Esophagus mucosa (tissue), 1 donor: ENCODE data around the gene FAM156B. TPM values are rescaled to one million over a fixed set of nuclear protein-coding genes. Genes with fewer than 3 reads are reported as not detected.
A peak's percentile ranks its signal among the peaks of the same experiment; 100 is the strongest.
"Not testable (repeated sequence)": the region's sequence is repeated elsewhere in the genome, so short reads cannot be mapped to it uniquely, and the experiment has no call there.

ENCODE experiments used
- ATAC-seq: fragments of 200-7000 bp; cut with Tn5 transposase; one replicate; pipeline ENCODE4 v1.9.1; 2020
- total RNA-seq: library from RNA; stranded (reverse); gene quantifications from one replicate; pipeline ENCODE4 v1.2.4, GENCODE V29; 2023
- donor health status: DM: yes; HTN: yes; CAD: no.

Gene FAM156B
- total RNA-seq, 1 donor from 2014 or later: 5.7 TPM

- not testable (repeated sequence) for ATAC-seq
These were observed 33.1 kb downstream of the FAM156B start for GRCh38 chrX:52930214-52930613.

GRCh38 chrX:52933213-52933612 lies 36.1 kb downstream of the FAM156B start:
- ATAC-seq: no peak

DNA sequence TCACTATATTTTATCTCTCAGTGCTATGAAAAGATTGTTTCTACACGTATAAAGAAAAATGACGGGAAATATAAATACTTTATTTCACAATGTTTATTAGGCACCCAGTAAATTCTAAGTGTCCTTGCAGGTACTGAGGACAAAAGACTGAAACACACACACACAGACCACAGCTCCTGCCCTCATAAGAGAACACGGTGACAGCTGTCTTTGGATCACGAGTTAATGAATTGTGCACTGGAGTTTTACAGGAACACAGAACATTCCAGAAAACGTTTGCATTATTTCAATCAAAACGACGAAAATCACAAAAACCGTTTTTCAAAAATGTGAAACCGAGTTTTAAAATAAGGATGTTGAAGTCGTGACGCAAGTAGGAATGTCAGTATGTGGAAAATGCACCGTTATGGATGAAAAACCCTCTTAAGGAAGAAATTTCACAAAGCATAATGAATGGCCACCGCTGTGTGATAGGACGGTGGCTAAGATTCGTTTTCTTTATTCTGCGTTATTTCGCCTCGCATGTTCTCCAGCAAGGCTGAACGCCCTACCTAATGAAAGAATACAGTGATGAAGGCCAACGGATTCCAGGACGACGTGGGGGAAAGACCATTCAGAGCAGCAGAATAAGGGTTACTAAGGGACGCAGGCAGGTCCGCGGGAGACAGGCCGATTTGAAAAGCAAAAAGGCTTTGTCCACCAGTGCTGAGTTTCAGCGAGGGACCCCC lies 37.0 kb downstream of the FAM156B start:
- no peak for ATAC-seq

- ATAC-seq: peak; percentile 98
These were observed 37.8 kb downstream of the FAM156B start for GRCh38 chrX:52934704-52935469.

GRCh38 chrX:52935470-52935784 lies 38.3 kb downstream of the FAM156B start:
- ATAC-seq: peak; percentile 35

DNA sequence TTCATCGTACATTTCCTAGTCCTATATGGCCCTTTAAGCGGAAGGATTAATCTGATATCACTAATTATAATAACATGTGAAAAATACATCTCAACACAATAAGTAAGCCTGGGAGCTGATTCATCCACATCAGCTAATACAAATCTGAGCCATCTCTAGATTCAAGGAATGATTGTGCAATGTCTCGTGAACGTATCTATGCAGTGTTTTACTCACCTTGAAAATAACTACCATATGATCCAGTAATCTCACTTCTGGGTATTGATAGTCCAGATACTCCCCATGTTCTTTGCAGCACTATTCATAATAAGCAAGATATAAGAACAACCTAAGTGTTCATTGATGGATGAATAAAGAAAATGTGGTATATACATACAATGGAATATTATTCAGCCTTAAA lies 43.6 kb downstream of the FAM156B start:
- not testable (repeated sequence) for ATAC-seq

GRCh38 chrX:52941728-52942127 lies 44.6 kb downstream of the FAM156B start:
- ATAC-seq: not testable (repeated sequence)

GRCh38 chrX:52945838-52946494 lies 48.8 kb downstream of the FAM156B start:
- not testable (repeated sequence) for ATAC-seq

DNA sequence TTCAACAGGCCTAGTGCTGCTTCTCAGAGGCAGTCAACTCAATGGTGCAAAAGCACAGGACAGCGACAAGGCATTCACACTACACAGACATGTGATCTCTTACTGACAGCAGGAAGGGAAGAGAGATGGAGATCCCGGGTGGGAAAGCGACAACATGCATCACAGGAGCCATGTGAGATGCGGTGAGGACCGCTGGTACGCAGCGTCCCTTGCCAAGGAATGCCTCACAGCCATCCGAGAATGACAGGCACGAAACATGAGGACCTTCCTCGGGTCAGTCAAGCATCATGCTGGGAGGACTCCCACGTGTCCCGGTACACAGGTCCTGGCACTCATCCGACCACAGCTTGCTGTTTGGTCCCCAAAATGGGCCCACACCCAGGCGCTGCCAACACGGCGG lies 50.4 kb downstream of the FAM156B start:
- not testable (repeated sequence) for ATAC-seq

- not testable (repeated sequence) for ATAC-seq
These were observed 51.1 kb downstream of the FAM156B start for GRCh38 chrX:52948265-52948664.

- ATAC-seq: not testable (repeated sequence)
These were observed 52.2 kb downstream of the FAM156B start for GRCh38 chrX:52949325-52949724.

DNA sequence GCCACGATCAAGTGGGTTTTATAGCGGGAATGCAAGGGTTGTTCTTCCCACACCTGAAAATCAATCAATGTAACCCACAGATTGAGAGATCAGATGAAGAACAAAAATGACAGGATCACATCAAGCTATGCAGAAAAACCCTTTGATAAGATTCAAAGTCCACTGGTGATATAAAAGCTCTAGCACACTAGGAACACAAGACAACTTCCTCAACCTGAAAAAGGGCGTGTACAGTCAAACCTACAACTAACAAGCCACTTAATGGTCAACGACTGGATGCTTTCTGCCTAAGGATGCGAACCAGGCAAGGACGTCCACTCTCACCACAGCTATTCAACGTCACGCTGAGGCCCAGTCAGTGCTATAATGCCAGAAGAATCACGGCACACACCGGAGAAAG lies 52.8 kb downstream of the FAM156B start:
- ATAC-seq: not testable (repeated sequence)

Other genes starting within 250 kb of the FAM156B start
- gene SSX7, start 242.4 kb upstream of the FAM156B start, total RNA-seq: not detected
- gene SSX2, start 190.2 kb upstream of the FAM156B start, total RNA-seq: not detected
- not detected for gene SSX2B, start 146.1 kb upstream of the FAM156B start, total RNA-seq
- gene SPANXN5, start 99.9 kb upstream of the FAM156B start, total RNA-seq: not detected
- gene XAGE5, start 86.0 kb upstream of the FAM156B start, total RNA-seq: not detected
- not detected for gene XAGE3, start 29.2 kb upstream of the FAM156B start, total RNA-seq
- 6.8 TPM for gene FAM156A, start 61.2 kb downstream of the FAM156B start, total RNA-seq
- gene GPR173, start 151.5 kb downstream of the FAM156B start, total RNA-seq: 0.08 TPM
- 2.5 TPM for gene TSPYL2, start 185.0 kb downstream of the FAM156B start, total RNA-seq
- 6.6 TPM for gene KANTR, start 196.8 kb downstream of the FAM156B start, total RNA-seq